Endothelial cell of umbilical vein (primary cell): ENCODE results near the gene CAMKK2. TPM values are rescaled to one million over a fixed set of nuclear protein-coding genes. Genes with fewer than 3 reads are reported as not detected.
"Not testable (repeated sequence)": the region's sequence is repeated elsewhere in the genome, so short reads cannot be mapped to it uniquely, and the experiment has no call there.

ENCODE experiments used
- BruUV-seq: library from RNA; stranded (reverse); fragments of 400-500 nt; replicated peaks from 2 replicates; lab custom pipeline; 2021; lab: Mats Ljungman, UMichigan
- CTCF ChIA-PET: fragments of 300-600, 350-600 bp; sonication (Branson Sonifier 250); formaldehyde crosslinking; loops from one replicate; lab custom pipeline; 2021; ENCODE audit warnings: antibody characterized with exemption, inconsistent platforms; lab: Charles Lee
- POLR2A ChIA-PET: fragments of 300-600, 350-600 bp; sonication (Branson Sonifier 250); formaldehyde crosslinking; loops from one replicate; lab custom pipeline; 2021; ENCODE audit warnings: antibody characterized with exemption, inconsistent platforms; lab: Charles Lee
- DNase-seq: peaks from one replicate; pipeline ENCODE4 v3.0.0-alpha.2; 2011; ENCODE audit warnings: low read depth, low spot score
- FAIRE-seq: peaks from 2 replicates; lab custom pipeline; 2011; peaks lifted over from hg19 to GRCh38; lab: Jason Lieb, UNC
- H2AFZ ChIP-seq: 2 replicates; pipeline ENCODE4 v1.6.0; 2012; ENCODE audit warnings: low read depth, low read length, control low read depth, inconsistent platforms
- H3K27ac ChIP-seq: 2 replicates; pipeline ENCODE4 v1.5.1; 2011; ENCODE audit warnings: low read depth, mild to moderate bottlenecking, control low read depth, low read length, moderate library complexity; ENCODE audit not compliant: insufficient read depth
- H3K27me3 ChIP-seq, 2 experiments: 2 replicates each; pipeline versions ENCODE4 v1.6.0 to v1.6.1; 2011; ENCODE audit warnings: low read length in 2 of 2, mixed read lengths in 1 of 2; ENCODE audit not compliant: control insufficient read depth in 2 of 2, insufficient read depth in 2 of 2
- H3K36me3 ChIP-seq, 2 experiments: 2 replicates in 1 of 2; 3 replicates in 1 of 2; pipeline ENCODE4 v1.5.1; 2011; ENCODE audit warnings: low read length in 2 of 2, mild to moderate bottlenecking in 1 of 2, moderate library complexity in 1 of 2; ENCODE audit not compliant: control insufficient read depth in 2 of 2, insufficient read depth in 2 of 2; ENCODE audit errors: extremely low read depth in 1 of 2
- H3K4me1 ChIP-seq: 3 replicates; pipeline ENCODE4 v1.5.1; 2011; ENCODE audit warnings: mild to moderate bottlenecking, low read length; ENCODE audit not compliant: control insufficient read depth, insufficient read depth; ENCODE audit errors: extremely low read depth
- H3K4me2 ChIP-seq: 2 replicates; pipeline ENCODE4 v1.6.1; 2011; ENCODE audit warnings: low read length, control low read depth, mixed read lengths; ENCODE audit not compliant: insufficient read depth
- H3K4me3 ChIP-seq, 3 experiments: fragments of 200-600 bp in 1 of 3; sonication (generic), shearing (Covaris generic) in 1 of 3; replicated peaks in 1 of 3; 2 replicates each; pipeline ENCODE4 v1.5.1; 2011 to 2016; ENCODE audit warnings: control low read depth in 3 of 3, low read length in 3 of 3, mild to moderate bottlenecking in 2 of 3, inconsistent platforms in 1 of 3, low read depth in 1 of 3, moderate library complexity in 1 of 3; ENCODE audit not compliant: insufficient read depth in 1 of 3
- H3K79me2 ChIP-seq: 2 replicates; pipeline ENCODE4 v1.6.0; 2012; ENCODE audit warnings: low read length, inconsistent platforms; ENCODE audit not compliant: control insufficient read depth, insufficient read depth
- H3K9ac ChIP-seq: replicated peaks from 2 replicates; pipeline ENCODE3; 2011; ENCODE audit warnings: low read length, control low read depth; ENCODE audit not compliant: insufficient read depth; ENCODE audit errors: extremely low read depth
- H3K9me1 ChIP-seq: replicated peaks from 3 replicates; pipeline ENCODE4 v1.6.0; 2011; ENCODE audit warnings: mild to moderate bottlenecking, low read length; ENCODE audit not compliant: control insufficient read depth, insufficient read depth; ENCODE audit errors: extremely low read depth
- H3K9me3 ChIP-seq: replicated peaks from 2 replicates; pipeline ENCODE4 v1.5.1; 2012; ENCODE audit warnings: low read length, inconsistent platforms; ENCODE audit not compliant: control insufficient read depth, insufficient read depth
- H4K20me1 ChIP-seq: replicated peaks from 2 replicates; pipeline ENCODE3; 2011; ENCODE audit warnings: mild to moderate bottlenecking, low read length; ENCODE audit not compliant: control insufficient read depth, insufficient read depth; ENCODE audit errors: extremely low read depth
- EZH2 ChIP-seq: IDR thresholded peaks from 2 replicates; pipeline ENCODE4 v1.6.1; 2012; ENCODE audit warnings: borderline replicate concordance, low read depth, mild to moderate bottlenecking, moderate library complexity, low read length, inconsistent platforms; ENCODE audit not compliant: severe bottlenecking
- FOS ChIP-seq: IDR thresholded peaks from 2 replicates; pipeline ENCODE4 v1.6.1; 2011; ENCODE audit warnings: mild to moderate bottlenecking, low read length, moderate library complexity, borderline replicate concordance; ENCODE audit not compliant: insufficient read depth
- GATA2 ChIP-seq: IDR thresholded peaks from 2 replicates; pipeline ENCODE4 v1.7.0; 2011; ENCODE audit warnings: low read depth, mild to moderate bottlenecking, moderate library complexity, mixed read lengths, low read length; ENCODE audit not compliant: insufficient read length, insufficient read depth
- JUN ChIP-seq: IDR thresholded peaks from 2 replicates; pipeline ENCODE4 v1.6.1; 2011; ENCODE audit warnings: borderline replicate concordance, low read depth; ENCODE audit not compliant: insufficient read length, insufficient read depth
- MYC ChIP-seq: IDR thresholded peaks from one replicate; pipeline ENCODE4 v1.6.1; 2011; ENCODE audit warnings: mild to moderate bottlenecking, low read depth, low read length
- POLR2A ChIP-seq: IDR thresholded peaks from 2 replicates; pipeline ENCODE4 v1.6.1; 2012; ENCODE audit warnings: low read depth, mild to moderate bottlenecking, control low read depth, low read length
- POLR2AphosphoS5 ChIP-seq: IDR thresholded peaks from 2 replicates; pipeline ENCODE4 v1.6.1; 2012; ENCODE audit warnings: low read depth, mild to moderate bottlenecking, control low read depth, low read length, moderate library complexity; ENCODE audit not compliant: insufficient read depth
- dilution Hi-C: fragments of 300-500 bp; cut with MboI; formaldehyde crosslinking; loops from one replicate; pipeline ENCODE4 v1.15.0; 2019; ENCODE audit warnings: low sequenced_read_pairs; ENCODE audit not compliant: extremely low pct_ligation_motif_present
- intact Hi-C: fragments of 100-400 bp; cut with micrococcal nuclease; formaldehyde crosslinking; loops from one replicate; pipeline ENCODE4 v1.10.0; 2022
- polyA plus RNA-seq, 4 experiments: library from polyadenylated mRNA; depleted of rRNA in 3 of 4; stranded (reverse) in 3 of 4; unstranded in 1 of 4; fragments of >200 nt; gene quantifications; 2 replicates each; pipeline versions ENCODE4 v1.2.1 to v1.2.3, GENCODE V29; 2011 to 2012; ENCODE audit warnings: missing spikeins in 1 of 4
- total RNA-seq: library from RNA; stranded (reverse); gene quantifications from 2 replicates; pipeline ENCODE4 v1.2.3, GENCODE V29; 2021
- TF ChIP-seq, protein P1 (sequence below): IDR thresholded peaks from 2 replicates; pipeline ENCODE4 v1.6.1; 2011; ENCODE audit not compliant: insufficient read depth, insufficient read length
- TF ChIP-seq, protein P2 (sequence below), 2 donors: IDR thresholded peaks; 1 replicate in 1 of 2; 2 replicates in 1 of 2; pipeline ENCODE4 v1.5.1; 2011; ENCODE audit warnings: low read length in 2 of 2, mild to moderate bottlenecking in 2 of 2, moderate library complexity in 2 of 2, control low read depth in 1 of 2, inconsistent platforms in 1 of 2, low read depth in 1 of 2; ENCODE audit not compliant: insufficient read depth in 1 of 2; ENCODE audit errors: extremely low read depth in 1 of 2

Gene CAMKK2
- total and polyA plus RNA-seq, 2 donors (not counting 3 experiments of a cell fraction or from before 2014, with no cell fraction given): 32.5 to 45.0 TPM

DNA sequence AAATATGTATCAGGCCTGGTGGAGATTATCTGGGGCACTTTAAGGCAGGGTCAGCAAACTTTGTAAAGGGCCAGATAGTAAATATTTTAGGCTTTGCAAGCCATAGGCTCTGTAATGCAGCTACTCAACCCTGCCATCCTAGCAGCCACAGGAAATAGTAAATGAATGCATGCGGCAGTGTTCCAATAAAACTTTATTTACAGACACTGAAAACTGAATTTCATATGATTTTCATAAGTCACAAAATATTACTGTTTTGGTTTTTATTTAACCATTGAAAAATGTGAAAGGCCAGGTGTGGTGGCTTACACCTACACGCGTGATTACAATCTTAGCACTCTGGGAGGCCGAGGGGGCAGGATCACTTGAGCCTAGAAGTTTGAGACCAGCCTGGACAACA lies 3.2 kb upstream of the CAMKK2 start:
- Histone ChIP-seq H3K9ac (no peak overlapping the region), H3K9me1 (no peaks in the 10 kb centered on the region), H3K36me3 (no peaks in the 10 kb centered on the region), H2AFZ (no peak overlapping the region), H3K27me3 (no peaks in the 10 kb centered on the region), H3K27ac (no peak overlapping the region), H3K4me3 (no peak overlapping the region), H3K9me3 (no peaks in the 10 kb centered on the region), H3K4me1 (peaks cover 16% of the 10 kb centered on the region), H4K20me1 (no peaks in the 10 kb centered on the region), H3K4me2 (no peak overlapping the region), H3K79me2 (peaks cover 16% of the 10 kb centered on the region)
- BruUV-seq: no TSS peak
- TF ChIP-seq, protein P1, sequence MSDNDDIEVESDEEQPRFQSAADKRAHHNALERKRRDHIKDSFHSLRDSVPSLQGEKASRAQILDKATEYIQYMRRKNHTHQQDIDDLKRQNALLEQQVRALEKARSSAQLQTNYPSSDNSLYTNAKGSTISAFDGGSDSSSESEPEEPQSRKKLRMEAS: no peak
- TF ChIP-seq POLR2A (no peak), GATA2 (no peak), POLR2AphosphoS5 (no peak), FOS (no peak), EZH2 (no peak), MYC (no peak), JUN (no peak)
- TF ChIP-seq, protein P2, sequence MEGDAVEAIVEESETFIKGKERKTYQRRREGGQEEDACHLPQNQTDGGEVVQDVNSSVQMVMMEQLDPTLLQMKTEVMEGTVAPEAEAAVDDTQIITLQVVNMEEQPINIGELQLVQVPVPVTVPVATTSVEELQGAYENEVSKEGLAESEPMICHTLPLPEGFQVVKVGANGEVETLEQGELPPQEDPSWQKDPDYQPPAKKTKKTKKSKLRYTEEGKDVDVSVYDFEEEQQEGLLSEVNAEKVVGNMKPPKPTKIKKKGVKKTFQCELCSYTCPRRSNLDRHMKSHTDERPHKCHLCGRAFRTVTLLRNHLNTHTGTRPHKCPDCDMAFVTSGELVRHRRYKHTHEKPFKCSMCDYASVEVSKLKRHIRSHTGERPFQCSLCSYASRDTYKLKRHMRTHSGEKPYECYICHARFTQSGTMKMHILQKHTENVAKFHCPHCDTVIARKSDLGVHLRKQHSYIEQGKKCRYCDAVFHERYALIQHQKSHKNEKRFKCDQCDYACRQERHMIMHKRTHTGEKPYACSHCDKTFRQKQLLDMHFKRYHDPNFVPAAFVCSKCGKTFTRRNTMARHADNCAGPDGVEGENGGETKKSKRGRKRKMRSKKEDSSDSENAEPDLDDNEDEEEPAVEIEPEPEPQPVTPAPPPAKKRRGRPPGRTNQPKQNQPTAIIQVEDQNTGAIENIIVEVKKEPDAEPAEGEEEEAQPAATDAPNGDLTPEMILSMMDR (IDR thresholded peaks at IDR 0.05; ENCODE audit: extremely low read depth in 1 of 2, insufficient read depth in 1 of 2, low read depth in 1 of 2, low read length in 2 of 2): no peak
- DNase-seq: no peak
- FAIRE-seq: no peak
- intact Hi-C loops (loop anchor here (5.0 kb wide), 2 partner anchors 52 to 103 kb away; partner anchors contain the start of gene RNF34), dilution Hi-C loops (no loop called here)
- CTCF ChIA-PET: interaction anchor here (1.2 kb wide), 2 partner anchors 23 to 35 kb away, joined by 3 read pairs; no protein-coding TSS in a partner anchor
- POLR2A ChIA-PET: no interaction called here

DNA sequence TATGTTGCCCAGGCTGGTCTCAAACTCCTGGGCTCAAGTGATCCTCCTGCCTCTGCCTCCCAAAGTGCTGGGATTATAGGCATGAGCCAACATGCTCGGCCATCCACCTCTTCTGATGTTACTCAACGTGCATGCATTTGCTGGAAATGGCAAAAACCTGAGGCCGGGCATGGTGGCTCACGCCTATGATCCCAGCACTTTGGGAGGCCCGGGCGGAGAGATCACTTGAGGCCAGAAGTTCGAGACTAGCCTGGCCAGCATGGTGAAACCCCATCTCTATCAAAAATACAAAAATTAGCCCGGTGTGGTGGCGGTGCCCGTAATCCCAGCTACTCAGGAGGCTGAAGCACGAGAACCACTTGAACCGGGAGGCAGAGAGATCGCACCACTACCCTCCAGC lies 1.9 kb upstream of the CAMKK2 start:
- dilution Hi-C loops, H3K36me3 ChIP-seq, BruUV-seq, FAIRE-seq, H4K20me1 ChIP-seq, H3K4me2 ChIP-seq, H3K9me3 ChIP-seq, H3K9ac ChIP-seq, H2AFZ ChIP-seq, H3K4me3 ChIP-seq, DNase-seq, H3K27ac ChIP-seq, H3K9me1 ChIP-seq, H3K27me3 ChIP-seq: not testable (repeated sequence)
- ChIA-PET POLR2A (interaction anchor here (1.1 kb wide), 1 partner anchor 8 kb away, joined by 10 read pairs; no protein-coding TSS in a partner anchor), CTCF (interaction anchor here (0.9 to 2.4 kb wide), 2 partner anchors 12 to 22 kb away, joined by 3 to 7 read pairs; no protein-coding TSS in a partner anchor)
- peaks cover 16% of the 10 kb centered on the region for H3K4me1 ChIP-seq
- intact Hi-C loops: loop anchor here (5.0 kb wide), 2 partner anchors 51 to 104 kb away; partner anchors contain the start of gene RNF34
- H3K79me2 ChIP-seq: peaks cover 25% of the 10 kb centered on the region
